Hematopoietic multipotent progenitor cell treated with erythropoietin and hydrocortisone succinate and interleukin-3 and kit ligand, for 6 days (in vitro differentiated cells): ENCODE measurements around the gene TUBB4A.

ENCODE experiments used
- DNase-seq: peaks from one replicate; pipeline ENCODE4 v3.0.0-alpha.2; 2015

TUBB4A gene

DNA sequence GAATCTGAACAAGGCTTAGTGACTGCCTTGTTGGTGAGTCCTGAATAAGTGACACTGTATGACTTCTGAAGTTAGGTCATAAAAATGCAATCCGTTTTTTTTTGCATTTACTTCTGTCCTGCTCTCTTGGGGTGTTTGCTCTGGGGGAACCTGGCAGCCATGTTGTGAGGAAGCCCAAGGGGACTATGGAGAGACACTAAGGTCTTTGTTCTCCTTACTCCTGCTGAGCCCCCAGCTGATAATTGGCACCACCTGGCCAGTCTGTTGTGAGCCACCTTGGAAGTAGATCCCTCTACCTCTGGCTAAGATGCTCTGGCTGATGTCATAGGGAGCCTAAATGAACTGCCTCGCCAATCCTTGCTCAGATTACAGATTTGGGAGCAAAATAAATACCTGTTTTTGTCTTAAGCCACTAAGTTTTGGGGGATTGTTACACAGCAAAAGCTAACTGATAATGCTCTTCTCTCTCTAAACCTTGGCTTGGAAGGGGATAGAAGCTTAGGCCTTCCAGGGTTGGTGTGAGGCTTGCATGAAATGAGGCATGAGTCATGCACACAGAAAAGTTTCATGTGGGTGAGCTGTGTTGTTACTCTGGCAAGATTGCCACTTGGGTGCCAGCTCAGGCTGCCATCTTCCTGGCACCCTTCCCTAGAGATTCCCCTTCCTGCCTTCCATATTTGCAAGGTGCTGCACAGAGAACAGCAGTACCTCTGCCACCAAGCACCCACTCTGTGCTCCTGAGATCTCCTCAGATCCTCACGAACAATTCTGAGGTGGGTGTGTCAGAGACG is 10.1 kb downstream of the TUBB4A start:
- no peak for DNase-seq

DNA sequence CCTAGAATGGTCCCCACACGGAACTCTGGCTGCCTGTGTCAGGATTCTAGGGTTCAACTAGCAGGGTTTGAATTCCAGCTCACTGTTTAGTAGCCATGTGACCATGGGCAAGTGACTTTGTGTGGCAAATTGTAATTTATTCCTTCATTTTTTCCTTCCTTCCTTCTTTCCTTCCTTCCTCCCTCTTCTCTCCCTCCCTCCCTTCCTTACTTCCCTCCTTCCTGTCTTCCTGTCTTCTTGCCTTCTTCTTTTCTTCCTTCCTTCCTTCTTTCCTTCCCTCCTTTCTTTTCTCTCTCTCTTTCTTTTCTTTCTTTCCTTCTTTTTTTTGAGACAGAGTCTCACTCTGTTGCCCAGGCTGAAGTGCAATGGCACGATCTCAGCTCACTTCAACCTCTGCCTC is 12.0 kb downstream of the TUBB4A start:
- no peak for DNase-seq

DNA sequence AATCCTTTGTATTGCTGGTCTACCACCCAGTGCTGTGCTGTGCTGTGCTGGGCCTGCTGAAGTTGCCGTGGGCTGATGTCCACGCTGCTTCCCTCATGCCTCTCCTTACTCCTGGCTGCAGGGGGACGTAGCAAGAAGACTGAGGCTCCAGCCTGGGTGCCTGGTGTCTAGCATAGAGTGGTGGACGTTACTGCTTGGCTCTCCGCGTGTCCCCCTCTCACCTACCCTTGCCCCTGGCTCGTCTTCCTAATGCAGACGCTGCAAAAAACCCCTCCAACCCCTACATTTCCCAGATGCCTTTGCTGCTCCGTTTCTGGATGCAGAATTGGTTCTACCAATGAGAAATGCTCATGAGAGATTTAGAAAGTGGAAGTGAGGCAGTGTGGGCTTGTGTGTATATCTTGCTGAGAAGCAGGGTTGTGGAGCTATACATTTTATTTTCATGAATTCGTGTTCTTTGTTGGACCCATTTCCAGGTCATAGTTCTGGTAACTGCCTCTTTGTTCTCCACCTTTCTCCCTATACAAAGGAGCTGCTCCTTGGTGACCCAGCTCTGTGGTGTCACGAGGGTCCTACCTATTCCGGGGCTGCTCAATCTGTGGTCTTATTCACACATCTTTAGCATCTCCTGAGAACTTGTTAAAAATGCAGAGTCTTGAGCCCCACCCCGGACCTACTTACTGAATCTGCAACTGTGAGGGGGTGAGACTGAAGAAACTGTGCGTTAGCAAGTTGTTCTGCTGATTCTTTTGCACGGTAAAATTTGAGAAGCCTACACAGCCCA is 12.6 kb downstream of the TUBB4A start:
- DNase-seq, result no peak

DNA sequence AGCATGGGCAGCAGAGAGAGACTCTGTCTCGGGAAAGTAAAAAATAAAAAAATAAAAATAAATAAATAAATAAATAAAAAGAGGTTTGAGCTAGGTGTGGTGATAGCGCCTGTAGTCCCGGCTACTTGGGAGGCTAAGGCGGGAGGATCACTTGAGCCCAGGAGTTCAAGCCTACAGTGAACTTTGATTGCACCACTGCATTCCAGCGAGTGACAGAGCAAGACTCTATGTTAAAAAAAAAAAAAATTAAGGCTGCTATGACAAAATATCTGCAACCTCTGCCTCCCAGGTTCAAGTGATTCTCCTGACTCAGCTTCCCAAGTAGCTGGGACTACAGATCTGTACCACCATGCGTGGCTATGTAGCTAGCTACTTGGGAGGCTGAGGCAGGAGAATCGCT is 17.3 kb downstream of the TUBB4A start:
- no peak for DNase-seq

DNA sequence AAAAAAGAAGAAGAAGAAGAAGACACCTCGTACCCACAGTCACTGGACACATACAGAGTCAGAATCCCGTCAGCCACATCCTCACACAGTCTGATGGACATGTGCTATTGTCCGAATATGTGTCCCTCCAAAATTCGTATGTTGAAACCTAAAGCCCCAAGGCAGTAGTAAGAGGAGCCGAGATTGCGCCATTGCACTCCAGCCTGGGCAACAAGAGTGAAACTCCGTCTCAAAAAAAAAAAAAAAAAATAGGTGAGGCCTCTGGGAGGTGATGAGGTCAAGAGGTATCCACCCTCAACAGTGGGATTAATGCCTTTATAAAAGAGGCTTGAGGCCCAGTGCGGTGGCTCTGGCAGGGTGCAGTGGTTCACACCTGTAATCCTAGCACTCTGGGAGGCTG is 17.9 kb downstream of the TUBB4A start:
- DNase-seq, result no peak

DNA sequence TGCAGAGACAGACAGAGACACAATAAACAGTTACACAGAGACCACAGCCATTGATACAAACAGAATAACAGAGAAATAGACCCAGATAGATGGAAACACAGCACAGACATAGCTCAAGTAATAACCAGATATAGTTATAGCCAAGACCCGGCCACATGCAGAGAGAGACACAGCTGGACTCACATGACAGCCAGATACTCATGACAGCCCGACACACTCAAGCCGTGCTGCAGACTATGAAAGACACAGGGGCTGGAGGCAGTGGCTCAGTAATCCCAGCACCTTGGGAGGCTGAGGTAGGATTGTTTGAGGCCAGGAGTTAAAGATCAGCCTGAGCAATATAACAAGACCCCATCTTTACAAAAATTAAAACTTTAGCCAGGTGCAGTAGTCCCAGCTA is 18.9 kb downstream of the TUBB4A start:
- DNase-seq, result no peak

DNA sequence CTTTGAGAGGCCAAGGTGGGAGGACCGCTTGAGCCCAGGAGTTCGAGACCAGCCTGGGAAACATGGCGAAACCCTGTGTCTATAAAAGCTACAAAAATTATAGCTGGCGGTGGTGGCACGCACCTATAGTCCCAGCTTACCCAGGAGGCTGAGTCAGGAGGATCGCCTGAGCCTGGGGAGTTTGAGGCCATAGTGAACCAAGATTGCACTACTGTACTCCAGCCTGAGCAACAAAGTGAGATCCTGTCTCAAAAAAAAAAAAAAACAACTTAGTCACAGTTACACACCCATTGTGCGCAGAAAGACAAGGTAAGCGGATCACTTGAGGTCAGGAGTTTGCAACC is 19.8 kb downstream of the TUBB4A start:
- no peak for DNase-seq

DNA sequence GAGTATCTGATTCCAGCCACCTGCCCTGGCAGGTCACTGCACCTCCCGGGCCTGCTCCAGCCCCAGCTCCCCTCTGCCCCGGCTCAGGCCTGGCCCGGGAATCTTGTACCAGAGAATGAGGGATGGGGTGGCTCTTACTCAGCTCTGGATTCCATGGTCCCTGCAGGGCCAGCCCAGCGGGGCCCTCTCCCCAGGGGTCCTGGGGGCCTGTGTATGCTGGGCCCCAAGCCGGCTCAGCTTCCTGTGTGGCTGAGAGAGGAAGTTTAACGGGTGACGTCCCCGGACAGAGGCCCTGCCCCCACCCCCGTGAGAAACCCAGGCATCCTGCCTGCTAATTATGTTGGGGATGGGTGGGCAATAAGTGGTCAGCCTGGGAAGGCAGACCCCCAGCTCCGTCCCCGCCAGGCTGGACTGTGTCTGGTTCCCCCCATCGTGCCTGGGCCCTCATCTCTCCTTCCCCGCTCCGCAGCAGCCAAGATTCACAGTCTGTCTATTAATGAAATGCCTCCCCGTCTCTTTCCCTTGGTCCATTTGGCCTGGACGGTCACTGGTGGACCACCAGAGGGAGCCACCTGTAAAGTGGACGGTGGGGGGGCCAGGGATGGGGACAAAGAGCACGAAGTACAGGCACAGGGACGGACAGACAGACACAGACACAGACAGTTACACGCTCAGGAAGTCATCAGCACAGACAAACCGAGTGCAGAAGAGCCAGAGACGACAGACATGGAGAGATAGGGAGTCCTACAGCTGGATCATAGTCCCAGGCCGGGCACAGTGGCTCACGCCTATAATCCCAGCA is 20.4 kb downstream of the TUBB4A start, which contains the start of gene DENND1C:
Gene DENND1C, minus strand, starts transcription at position 247 of the 802 bp plus-strand sequence. Its CDS starts 92 bp downstream, at position 155.
- DNase-seq, result peak; percentile 69

DNA sequence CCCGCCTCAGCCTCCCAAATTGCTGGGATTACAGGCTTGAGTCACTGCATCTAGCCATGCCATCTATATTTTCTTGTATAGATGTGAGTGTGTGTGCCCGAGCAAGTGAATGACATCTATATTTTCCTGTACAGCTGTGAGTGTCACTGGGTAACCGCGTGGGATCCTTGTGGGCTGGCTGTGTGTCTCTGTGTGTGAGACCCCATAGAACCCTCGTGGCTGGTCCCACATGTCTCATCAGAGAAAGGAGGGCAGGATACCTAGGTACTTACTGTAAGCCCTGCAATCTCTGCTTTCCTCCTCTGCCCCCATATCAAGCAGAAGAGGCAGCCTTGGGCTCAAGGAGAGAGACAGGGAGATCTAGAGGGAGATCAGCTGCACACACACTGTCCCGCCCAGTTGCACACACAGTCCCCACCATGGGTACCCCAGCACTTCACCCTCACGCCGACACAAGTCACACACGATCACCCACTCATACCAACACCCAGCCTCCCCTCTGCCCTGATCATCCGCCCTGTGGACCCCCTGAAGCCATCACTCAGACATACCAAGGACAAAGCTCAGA is 21.2 kb downstream of the TUBB4A start:
- DNase-seq, result no peak

DNA sequence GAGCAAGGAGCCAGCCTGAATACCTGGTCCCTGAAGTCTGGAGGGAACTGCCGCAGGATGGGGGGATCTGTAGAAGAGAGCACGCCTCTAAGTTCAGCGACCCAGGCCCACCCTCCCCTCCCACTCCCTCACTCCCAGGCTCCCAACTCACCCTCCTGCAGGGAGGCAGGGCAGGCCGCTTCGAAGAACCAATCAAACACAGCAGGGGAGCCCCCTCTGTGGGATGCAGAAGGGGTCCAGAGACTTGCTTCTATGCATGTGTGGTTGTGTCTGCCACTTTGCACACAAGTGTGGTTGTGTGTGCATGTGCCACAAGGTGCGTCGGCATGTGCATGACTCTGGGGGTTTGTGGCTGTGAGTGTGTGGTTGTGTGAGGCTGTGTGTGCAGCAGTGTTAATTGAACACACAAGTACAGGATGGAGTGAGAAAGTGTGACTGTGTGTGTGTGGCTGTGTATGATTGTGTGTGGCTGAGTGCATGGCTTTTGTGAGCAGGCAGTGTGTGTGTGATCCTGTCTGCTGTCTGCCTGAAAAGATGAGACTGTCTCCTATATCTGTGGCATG is 22.2 kb downstream of the TUBB4A start:
- no peak for DNase-seq

DNA sequence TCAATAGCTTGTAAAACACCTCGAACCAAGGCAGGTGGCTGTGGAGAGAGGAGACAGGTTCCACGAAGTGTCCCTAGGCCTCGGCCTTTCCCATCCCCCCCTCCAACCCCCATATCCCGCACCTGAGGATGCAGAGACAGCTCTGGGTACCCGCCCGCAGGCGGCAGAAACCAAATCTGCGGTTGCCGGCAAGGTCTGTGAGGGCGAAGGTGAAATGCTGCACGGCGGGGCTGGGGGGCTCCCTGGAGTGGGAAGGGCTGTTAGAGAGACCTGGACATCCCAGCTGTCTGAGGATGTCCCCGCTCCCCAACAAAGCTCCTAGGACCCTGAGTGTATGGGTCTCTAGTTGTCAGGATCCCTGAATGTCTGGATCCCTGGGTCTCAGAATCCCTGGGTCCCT is 23.3 kb downstream of the TUBB4A start:
- DNase-seq, result no peak

DNA sequence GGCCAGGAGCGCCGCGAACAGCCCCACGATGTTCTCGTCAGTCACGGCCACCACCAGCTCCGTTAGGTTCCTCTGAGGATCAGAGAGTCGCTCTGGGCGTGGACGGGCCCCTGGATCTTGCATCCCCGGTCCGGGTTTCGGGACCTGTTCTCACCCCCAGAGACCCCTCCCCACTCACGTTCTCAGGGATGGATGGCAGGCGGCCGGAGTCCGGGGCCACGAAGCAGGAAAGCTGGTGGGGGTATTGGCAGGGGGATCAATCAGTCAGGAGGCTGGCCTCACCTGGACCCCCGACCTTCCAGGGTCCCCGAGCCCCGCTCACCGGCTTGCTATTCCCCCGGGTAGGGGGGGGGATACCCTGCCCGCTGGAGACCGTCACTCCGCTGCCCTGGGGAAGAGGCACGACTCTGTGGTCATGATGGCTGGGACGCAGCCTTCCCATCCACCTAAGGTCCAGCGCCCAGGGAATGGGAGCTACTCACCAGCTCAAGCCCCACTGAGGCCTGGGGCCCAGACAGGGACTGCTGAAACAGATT is 25.1 kb downstream of the TUBB4A start:
- DNase-seq, result no peak

DNA sequence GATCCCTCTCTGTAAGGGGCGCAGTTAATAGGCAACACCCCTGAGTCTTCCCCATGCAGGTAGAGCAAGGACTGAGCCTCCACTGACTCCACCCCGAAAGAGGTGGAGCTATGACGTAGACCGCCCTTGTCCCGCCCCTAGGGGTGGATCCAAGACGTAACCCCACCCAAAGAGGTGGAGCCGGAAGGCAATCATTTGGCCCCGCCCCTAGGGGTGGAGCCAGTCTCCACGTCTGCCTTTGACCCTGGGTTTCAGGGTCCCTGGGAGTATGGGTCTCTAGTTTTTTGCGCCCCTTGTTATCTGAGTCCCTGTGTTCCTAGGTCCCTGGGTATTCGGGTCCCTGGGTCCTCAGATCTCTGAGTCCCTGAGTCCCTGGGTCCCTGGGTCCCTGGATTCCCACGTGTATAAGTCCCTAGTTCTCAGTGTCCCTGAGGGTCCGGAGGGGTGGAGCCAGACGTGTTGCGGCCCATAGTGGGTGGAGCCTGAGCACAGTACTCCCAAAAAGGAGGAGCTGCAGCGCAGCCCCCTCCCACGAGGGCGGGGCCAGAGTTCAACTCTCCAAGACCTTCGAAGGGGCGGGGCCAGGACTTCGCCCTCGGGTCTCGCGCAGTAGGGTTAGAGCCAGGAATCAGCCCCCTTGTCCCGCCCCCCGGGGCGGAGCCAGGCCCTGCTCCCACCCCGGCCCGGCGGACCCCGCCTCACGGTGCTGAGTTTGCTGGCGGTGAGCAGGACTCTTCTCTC is 25.8 kb downstream of the TUBB4A start:
- DNase-seq, result peak; percentile 65

DNA sequence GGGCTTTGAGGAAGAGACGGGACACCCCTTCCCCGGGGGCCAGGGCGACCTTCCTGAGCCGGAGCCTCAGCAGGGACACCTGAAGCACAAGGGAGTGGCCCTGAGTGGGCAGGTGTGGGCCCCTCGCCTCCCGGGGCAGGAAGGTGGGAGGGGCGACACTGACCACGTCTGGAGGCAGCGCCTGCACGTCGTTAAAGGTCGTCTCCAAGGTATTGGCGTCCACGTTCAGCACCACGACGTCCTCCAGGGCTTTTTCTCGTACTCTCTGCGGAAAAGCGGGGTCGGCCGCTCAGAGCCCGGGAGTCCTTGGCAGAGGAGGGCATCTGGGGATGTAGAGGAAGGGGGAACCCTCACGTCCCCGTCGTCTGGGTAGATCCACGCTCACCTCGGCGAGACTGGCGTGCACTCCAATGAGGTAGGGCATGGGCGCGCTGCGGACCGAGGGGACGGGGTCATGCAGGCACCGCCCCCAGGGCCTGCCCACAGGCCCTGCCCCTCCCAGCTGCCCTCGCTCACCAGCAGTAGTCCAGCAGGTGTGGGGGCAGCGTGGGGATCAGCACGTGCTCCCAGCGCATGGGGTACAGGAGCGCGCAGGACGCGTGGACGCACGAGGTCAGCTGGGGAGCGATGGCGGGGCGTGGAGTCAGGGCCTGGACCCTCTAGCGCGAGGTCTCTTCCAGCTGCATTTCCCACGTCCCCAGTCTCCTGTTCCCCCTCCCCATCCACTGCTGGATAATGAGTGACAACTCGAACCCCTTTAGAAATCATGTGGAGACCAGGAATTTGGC is 26.6 kb downstream of the TUBB4A start:
- DNase-seq, result no peak

DNA sequence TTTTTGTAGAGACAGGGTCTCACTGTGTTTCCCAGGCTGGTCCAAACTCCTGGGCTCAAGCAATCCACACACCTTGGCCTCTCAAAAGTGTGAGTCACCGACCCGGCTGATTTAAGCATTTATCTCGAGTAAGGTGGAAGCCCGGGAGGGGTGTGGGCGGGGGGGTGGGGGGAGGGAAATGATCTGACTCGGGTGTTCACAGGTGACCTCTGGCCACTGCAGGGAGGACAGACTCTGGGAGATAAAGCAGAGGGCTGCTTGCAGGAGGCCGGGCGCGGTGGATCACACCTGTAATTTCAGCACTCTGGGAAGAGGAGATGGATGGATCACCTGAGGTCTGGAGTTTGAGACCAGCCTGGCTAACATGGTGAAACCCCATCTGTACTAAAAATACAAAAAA is 28.5 kb downstream of the TUBB4A start:
- no peak for DNase-seq

DNA sequence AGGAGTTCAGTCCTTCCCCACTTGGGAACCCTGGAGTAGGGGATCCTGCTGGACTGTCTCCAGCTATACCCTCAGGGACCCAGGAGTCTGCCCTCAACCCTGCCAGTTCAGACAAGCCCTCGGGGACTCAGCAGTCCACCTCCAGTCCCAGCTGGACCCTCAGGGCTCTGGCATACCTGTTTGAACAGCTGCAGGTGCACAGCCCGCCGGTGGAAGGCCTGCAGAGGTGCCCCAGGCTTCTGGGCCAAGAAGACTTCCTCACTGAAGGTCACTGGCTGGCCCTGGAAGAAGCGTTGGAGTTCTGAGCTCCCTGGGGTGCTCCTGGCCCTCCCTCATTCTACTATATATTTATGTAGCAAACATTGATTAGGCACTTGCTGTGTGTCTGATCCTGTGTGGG is 29.4 kb downstream of the TUBB4A start:
- no peak for DNase-seq

DNA sequence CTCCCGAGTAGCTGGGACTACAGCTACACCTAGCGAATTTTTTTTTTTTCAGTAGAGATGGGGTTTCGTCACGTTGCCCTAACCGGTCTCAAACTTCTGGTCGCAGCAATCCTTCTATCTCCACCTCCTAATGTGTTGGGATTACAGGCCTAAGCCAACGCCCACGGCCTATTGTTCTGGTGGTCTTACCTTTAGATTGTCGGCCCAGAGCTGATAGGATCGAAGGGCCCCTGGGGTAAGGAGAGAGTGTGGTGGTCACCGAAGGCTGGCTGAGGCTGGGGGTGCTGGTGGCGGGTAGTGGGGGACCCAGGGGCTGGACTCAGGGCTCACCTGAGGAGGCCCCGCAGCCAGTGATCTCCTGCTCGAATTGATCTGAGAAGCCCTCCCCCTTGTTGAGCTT is 31.0 kb downstream of the TUBB4A start:
- no peak for DNase-seq

DNA sequence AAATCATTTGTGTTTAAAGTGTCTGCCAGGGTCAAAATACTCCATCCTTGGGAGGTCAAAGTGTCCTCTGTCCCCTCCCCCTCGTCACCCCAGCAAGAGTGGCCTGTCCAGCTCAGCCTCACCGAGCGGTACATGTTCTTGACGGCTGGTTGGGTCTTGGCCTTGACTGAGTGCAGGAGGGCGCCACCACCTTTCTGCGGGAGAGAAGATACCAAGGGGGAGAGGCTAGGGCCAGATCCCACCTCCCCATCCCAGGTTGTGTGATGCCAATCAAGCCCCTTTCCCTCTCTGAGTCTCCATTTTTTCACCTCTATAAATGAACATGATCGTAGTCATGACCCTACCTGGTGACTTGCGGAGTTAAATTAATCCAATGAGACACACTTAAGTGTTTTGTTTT is 31.9 kb downstream of the TUBB4A start:
- no peak for DNase-seq

DNA sequence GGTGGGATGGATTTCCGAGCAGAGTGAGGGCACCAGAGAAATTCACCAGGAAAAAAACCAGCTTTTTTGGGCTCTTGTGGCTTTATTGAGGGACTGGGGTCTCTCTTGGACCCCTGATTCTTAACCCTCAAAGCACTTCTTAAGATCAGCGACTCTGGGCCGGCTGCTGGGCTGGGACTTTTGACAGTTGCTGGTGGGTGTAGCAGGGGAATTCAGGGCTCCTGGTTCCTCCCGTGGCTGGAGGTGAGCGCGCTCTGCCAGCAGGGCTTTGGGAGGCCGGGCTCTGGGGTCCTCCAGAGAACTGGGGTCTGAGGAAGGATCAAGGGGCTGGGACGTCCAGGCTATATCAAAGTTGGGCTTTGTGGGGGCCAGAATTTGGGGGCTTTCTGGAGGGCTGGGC is 34.7 kb downstream of the TUBB4A start:
- no peak for DNase-seq

DNA sequence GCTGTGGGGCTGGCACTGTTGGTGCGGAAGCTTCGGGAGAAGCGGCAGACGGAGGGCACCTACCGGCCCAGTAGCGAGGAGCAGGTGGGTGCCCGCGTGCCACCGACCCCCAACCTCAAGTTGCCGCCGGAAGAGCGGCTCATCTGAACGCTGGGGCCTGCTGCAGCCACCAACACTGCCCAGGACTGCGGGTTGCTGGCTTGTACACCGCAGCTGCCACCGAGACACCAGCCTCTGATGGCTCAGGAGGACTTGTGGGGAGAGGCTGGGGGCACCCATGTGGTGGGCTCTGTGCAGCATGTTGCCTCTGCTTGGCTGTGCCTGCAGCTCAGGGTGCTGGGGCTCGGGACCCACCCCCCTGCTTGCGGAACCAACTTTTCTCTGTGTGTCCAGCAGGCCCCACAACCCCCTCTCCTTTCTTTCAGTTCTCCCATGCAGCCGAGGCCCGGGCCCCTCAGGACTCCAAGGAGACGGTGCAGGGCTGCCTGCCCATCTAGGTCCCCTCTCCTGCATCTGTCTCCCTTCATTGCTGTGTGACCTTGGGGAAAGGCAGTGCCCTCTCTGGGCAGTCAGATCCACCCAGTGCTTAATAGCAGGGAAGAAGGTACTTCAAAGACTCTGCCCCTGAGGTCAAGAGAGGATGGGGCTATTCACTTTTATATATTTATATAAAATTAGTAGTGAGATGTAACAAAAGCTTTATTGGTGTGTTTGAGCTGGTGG is 35.4 kb downstream of the TUBB4A start:
- DNase-seq, result no peak
